PFSK-1 (cell line): ENCODE measurements around the gene LRFN2.

Experiments used
- FOXP2 ChIP-seq: optimal IDR thresholded peaks from 2 replicates; pipeline ENCODE3; 2011; ENCODE audit warnings: borderline replicate concordance, control low read depth, inconsistent platforms; ENCODE audit not compliant: insufficient read depth; ENCODE audit errors: extremely low read length, extremely low read depth
- POLR2AphosphoS5 ChIP-seq: IDR thresholded peaks from 2 replicates; pipeline ENCODE4 v1.6.1; 2012; ENCODE audit warnings: low read depth, mild to moderate bottlenecking, control low read depth, low read length, moderate library complexity
- SIN3A ChIP-seq: IDR thresholded peaks from 2 replicates; pipeline ENCODE4 v1.6.1; 2012; ENCODE audit warnings: mild to moderate bottlenecking, low read length, moderate library complexity, borderline replicate concordance; ENCODE audit not compliant: insufficient read depth
- TAF1 ChIP-seq: IDR thresholded peaks from 2 replicates; pipeline ENCODE4 v1.6.1; 2012; ENCODE audit warnings: low read length, control low read depth, borderline replicate concordance; ENCODE audit not compliant: insufficient read depth
- TF ChIP-seq, protein P1 (sequence below), 2 experiments: IDR thresholded peaks; 2 replicates each; pipeline versions ENCODE4 v1.6.1 to v1.8.0; 2011 to 2012; ENCODE audit warnings: low read depth in 2 of 2, low read length in 2 of 2, control low read depth in 1 of 2, inconsistent platforms in 1 of 2, mild to moderate bottlenecking in 1 of 2, moderate library complexity in 1 of 2; ENCODE audit not compliant: insufficient read depth in 1 of 2

DNA sequence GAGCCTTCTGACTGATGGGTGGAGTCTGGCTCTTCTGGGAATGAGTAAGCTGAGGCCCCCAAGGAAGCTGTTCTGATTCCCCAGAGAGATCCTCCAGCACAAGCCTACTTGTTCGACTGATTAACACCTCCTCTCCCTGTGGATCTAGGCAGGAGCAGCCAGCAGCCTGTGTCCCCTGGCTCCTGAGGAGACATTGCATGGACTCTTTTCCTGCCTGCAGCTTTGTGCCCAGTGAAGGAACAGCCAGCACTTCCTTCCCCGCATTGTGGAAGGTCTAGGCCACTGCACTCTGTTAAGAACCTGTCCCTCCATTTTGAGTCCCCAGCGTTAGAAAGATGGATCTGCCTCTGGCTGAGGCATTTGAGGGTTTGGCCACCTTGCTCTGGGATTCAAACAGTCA is 29.1 kb downstream of the LRFN2 start:
- no peak for TF ChIP-seq POLR2AphosphoS5
- TF ChIP-seq, protein P1, sequence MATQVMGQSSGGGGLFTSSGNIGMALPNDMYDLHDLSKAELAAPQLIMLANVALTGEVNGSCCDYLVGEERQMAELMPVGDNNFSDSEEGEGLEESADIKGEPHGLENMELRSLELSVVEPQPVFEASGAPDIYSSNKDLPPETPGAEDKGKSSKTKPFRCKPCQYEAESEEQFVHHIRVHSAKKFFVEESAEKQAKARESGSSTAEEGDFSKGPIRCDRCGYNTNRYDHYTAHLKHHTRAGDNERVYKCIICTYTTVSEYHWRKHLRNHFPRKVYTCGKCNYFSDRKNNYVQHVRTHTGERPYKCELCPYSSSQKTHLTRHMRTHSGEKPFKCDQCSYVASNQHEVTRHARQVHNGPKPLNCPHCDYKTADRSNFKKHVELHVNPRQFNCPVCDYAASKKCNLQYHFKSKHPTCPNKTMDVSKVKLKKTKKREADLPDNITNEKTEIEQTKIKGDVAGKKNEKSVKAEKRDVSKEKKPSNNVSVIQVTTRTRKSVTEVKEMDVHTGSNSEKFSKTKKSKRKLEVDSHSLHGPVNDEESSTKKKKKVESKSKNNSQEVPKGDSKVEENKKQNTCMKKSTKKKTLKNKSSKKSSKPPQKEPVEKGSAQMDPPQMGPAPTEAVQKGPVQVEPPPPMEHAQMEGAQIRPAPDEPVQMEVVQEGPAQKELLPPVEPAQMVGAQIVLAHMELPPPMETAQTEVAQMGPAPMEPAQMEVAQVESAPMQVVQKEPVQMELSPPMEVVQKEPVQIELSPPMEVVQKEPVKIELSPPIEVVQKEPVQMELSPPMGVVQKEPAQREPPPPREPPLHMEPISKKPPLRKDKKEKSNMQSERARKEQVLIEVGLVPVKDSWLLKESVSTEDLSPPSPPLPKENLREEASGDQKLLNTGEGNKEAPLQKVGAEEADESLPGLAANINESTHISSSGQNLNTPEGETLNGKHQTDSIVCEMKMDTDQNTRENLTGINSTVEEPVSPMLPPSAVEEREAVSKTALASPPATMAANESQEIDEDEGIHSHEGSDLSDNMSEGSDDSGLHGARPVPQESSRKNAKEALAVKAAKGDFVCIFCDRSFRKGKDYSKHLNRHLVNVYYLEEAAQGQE (IDR thresholded peaks at IDR 0.05; ENCODE audit: insufficient read depth in 1 of 2, low read depth in 2 of 2, low read length in 2 of 2) = no peak
- TF ChIP-seq TAF1 = no peak
- no peak for TF ChIP-seq SIN3A
- no peak for TF ChIP-seq FOXP2
